K562 (cell line): ENCODE results near the gene U2SURP. TPM values are rescaled to one million over a fixed set of nuclear protein-coding genes. Genes with fewer than 3 reads are reported as not detected.

Source experiments
- AFF1 ChIP-seq, 2 experiments: fragments of 450-650 bp; IDR thresholded peaks; 2 replicates each; pipeline ENCODE4 v1.6.1; 2018; ENCODE audit warnings: mild to moderate bottlenecking in 2 of 2, low read depth in 1 of 2; ENCODE audit not compliant: partially characterized antibody in 2 of 2
- ATF3 ChIP-seq, 2 experiments: fragments of 450-650 bp in 1 of 2; sonication (generic) in 1 of 2; formaldehyde crosslinking in 1 of 2; IDR thresholded peaks in 1 of 2; conservative IDR thresholded peaks in 1 of 2; 2 replicates each; pipeline versions ENCODE4 v1.6.1 to v1.8.1; 2016 to 2023; ENCODE audit warnings: mild to moderate bottlenecking in 2 of 2, moderate library complexity in 2 of 2, inconsistent platforms in 1 of 2, missing genetic modification reagents in 1 of 2
- CBX1 ChIP-seq: sonication (generic); IDR thresholded peaks from 2 replicates; pipeline ENCODE4 v1.6.1; 2016; ENCODE audit warnings: antibody characterized with exemption, low read depth, mild to moderate bottlenecking
- GTF2A2 ChIP-seq: IDR thresholded peaks from 2 replicates; pipeline ENCODE4 v1.6.1; 2016; ENCODE audit warnings: mild to moderate bottlenecking, missing genetic modification characterization, missing compliant biosample characterization
- HDAC3 ChIP-seq: fragments of 450-650 bp; IDR thresholded peaks from 2 replicates; pipeline ENCODE4 v1.6.1; 2018; ENCODE audit warnings: borderline replicate concordance, mild to moderate bottlenecking, moderate library complexity; ENCODE audit not compliant: partially characterized antibody
- JUN ChIP-seq, 2 experiments: sonication (generic) in 1 of 2; formaldehyde crosslinking in 1 of 2; IDR thresholded peaks; 2 replicates each; pipeline versions ENCODE4 v1.6.1 to v1.8.0; 2012 to 2022; ENCODE audit warnings: borderline replicate concordance in 2 of 2, mild to moderate bottlenecking in 2 of 2, improper control_type of control experiment in 1 of 2, low read depth in 1 of 2, low read length in 1 of 2, missing genetic modification reagents in 1 of 2
- PHTF2 ChIP-seq: fragments of 250-450 bp; sonication (Bioruptor Pico); IDR thresholded peaks from 2 replicates; pipeline ENCODE4 v1.5.0; 2021; ENCODE audit warnings: mild to moderate bottlenecking
- POLR2G ChIP-seq: fragments of 200-400 bp; formaldehyde crosslinking; IDR thresholded peaks from 2 replicates; pipeline ENCODE4 v1.6.1; 2017; ENCODE audit warnings: low read depth, mild to moderate bottlenecking, antibody characterized with exemption, low read length, moderate library complexity
- SIN3B ChIP-seq: fragments of 450-650 bp; IDR thresholded peaks from 2 replicates; pipeline ENCODE4 v1.6.1; 2017; ENCODE audit warnings: low read depth, mild to moderate bottlenecking, moderate library complexity
- TAL1 ChIP-seq: fragments of 450-650 bp; IDR thresholded peaks from 2 replicates; pipeline ENCODE4 v1.6.1; 2016; ENCODE audit warnings: mild to moderate bottlenecking
- ZFX ChIP-seq: sonication (generic); formaldehyde crosslinking; IDR thresholded peaks from 2 replicates; pipeline ENCODE4 v1.8.0; 2022; ENCODE audit warnings: mild to moderate bottlenecking, missing genetic modification reagents, moderate library complexity
- ZNF23 ChIP-seq: fragments of 250-450 bp; sonication (Bioruptor Pico); IDR thresholded peaks from 2 replicates; pipeline ENCODE4 v1.4.0; 2020; ENCODE audit warnings: mild to moderate bottlenecking
- ZNF592 ChIP-seq: fragments of 450-650 bp; IDR thresholded peaks from 2 replicates; pipeline ENCODE4 v1.6.1; 2017; ENCODE audit warnings: antibody characterized with exemption, mild to moderate bottlenecking
- polyA plus RNA-seq, 8 experiments: library from polyadenylated mRNA; depleted of rRNA in 4 of 8; stranded (reverse) in 5 of 8; unstranded in 3 of 8; fragments of >200 nt; fragmentation: Nextera tagmentation in 2 of 8; fragmentation: Illumina TruSeq in 1 of 8; extraction: Ambion mirVana in 2 of 8; extraction: Trizol in 1 of 8; gene quantifications; 2 replicates each; pipeline versions ENCODE4 v1.2.1 to v1.2.3, GENCODE V29; 2011 to 2014; ENCODE audit warnings: inconsistent platforms in 1 of 8, missing spikeins in 1 of 8
- total RNA-seq, 7 experiments: library from RNA; depleted of rRNA in 6 of 7; stranded (reverse); fragments of >200 nt in 6 of 7; fragmentation: Illumina TruSeq in 2 of 7; extraction: Trizol in 2 of 7; gene quantifications; 2 replicates each; pipeline versions ENCODE4 v1.2.1 to v1.2.3, GENCODE V29; 2011 to 2021; ENCODE audit warnings: low replicate concordance in 1 of 7
- TF ChIP-seq, protein P1 (sequence below): fragments of 200-400 bp; formaldehyde crosslinking; IDR thresholded peaks from 2 replicates; pipeline ENCODE4 v1.6.1; 2017; ENCODE audit warnings: mild to moderate bottlenecking, low read depth, low read length, moderate library complexity

Gene U2SURP
- total and polyA plus RNA-seq, 9 of the 15 experiments (the other 6 are each of a cell fraction or from before 2014, with no cell fraction given): 128 to 322 (median 191) TPM

DNA sequence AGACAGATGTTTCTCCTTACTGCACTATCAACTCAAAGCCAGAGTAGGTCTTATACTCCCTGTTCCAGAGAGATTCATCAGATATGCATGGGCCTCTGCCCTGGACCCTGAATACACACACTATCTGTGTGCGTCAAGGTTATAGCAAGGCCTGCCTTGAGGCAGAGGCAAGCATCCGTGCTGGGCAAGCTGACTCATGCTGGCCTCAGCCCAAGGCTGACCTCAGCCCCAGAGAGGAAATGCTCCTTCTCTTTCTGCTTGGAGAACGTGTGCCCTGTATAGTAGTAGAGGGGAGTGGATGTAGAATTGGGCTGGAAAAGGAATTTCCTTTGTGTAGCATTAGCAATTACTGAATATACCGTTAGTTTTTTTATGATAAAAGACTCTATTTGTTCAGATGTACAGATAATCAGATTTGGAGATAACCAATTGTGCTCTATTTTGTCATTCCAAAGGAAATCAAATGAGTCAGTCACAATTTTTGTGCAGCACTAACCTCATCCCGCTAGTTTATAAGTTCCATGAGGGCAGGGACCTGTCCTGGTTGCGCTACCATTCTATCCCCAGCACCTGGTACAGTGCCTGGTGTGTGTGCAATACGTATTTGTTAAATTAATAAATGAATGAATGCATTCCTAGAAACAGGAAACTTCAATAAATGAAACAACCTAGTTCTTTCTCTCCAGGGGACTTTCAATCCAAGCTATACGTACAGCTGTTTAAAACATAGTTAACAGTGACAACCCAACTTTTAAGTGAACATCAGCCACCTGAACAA, 24.6 kb upstream of the U2SURP start (continued):
- no peak for TF ChIP-seq AFF1 (IDR thresholded peaks at IDR 0.05; ENCODE audit: low read depth in 1 of 2, partially characterized antibody in 2 of 2)
- TF ChIP-seq JUN (IDR thresholded peaks at IDR 0.05; ENCODE audit: borderline replicate concordance, low read depth, low read length): peak; percentile 98
- peak; percentile 91; the same call in 1 of the 2 replicates for TF ChIP-seq JUN (CRISPR knock-in tag; IDR thresholded peaks at IDR 0.05; ENCODE audit: borderline replicate concordance)
- no peak for TF ChIP-seq POLR2G
- TF ChIP-seq ZNF23 (CRISPR knock-in tag): no peak
- TF ChIP-seq, protein P1, sequence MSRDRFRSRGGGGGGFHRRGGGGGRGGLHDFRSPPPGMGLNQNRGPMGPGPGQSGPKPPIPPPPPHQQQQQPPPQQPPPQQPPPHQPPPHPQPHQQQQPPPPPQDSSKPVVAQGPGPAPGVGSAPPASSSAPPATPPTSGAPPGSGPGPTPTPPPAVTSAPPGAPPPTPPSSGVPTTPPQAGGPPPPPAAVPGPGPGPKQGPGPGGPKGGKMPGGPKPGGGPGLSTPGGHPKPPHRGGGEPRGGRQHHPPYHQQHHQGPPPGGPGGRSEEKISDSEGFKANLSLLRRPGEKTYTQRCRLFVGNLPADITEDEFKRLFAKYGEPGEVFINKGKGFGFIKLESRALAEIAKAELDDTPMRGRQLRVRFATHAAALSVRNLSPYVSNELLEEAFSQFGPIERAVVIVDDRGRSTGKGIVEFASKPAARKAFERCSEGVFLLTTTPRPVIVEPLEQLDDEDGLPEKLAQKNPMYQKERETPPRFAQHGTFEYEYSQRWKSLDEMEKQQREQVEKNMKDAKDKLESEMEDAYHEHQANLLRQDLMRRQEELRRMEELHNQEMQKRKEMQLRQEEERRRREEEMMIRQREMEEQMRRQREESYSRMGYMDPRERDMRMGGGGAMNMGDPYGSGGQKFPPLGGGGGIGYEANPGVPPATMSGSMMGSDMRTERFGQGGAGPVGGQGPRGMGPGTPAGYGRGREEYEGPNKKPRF: no peak
- no peak for TF ChIP-seq PHTF2
- peak; percentile 14 for TF ChIP-seq HDAC3
- TF ChIP-seq ZNF592: peak; percentile 34; the same call in 1 of the 2 replicates
- no peak for TF ChIP-seq SIN3B
- TF ChIP-seq ZFX (CRISPR knock-in tag): peak; percentile 51
- TF ChIP-seq CBX1: peak; percentile 38; the same call in 1 of the 2 replicates
- no peak for TF ChIP-seq GTF2A2 (tag)
- peak; percentile 92 for TF ChIP-seq TAL1
- peak; percentile 95 for TF ChIP-seq ATF3 (IDR thresholded peaks at IDR 0.05)
- TF ChIP-seq ATF3 (CRISPR knock-in tag; conservative IDR thresholded peaks at IDR 0.05): peak; percentile 60
